ENCODE data around the gene DNAH3.

DNAH3 gene

DNA sequence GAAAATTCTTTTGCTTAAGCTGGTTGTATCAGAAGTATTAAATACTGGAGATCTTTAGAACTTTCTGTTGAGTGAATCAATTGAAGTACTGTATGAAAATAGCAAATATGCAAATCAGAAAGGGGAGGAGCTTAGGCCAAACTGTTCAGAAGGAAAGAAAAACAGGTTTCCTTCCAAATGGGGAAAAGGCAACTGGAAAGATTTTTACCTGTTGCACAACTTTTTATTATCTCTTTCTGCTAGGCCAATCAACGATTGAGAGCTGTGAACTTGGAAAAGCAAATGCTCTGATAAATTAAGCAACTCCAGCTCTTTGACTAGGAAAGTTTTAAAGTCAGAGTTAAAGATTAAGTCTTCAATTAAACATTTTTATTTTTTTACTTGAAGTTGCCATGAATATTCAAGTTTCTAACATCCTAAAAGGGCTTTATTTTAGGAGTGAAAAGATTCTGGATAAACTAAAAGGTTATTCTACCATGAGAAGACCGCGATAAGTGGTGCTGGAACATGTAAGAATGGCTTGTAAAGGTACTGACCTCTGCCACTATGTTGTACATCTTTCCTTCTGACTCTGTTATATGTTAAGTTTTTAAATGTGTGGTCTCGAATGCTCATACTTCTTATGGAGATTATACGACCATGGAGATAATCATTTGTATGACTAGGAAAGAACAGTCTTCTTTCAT is 266.9 kb downstream of the DNAH3 start:
- DNase-seq (ENCODE audit: low spot score): no peak

Measured in GM03348 (cell line).